MCF 10A (cell line): ENCODE results near the gene NENF. TPM values are rescaled to one million over a fixed set of nuclear protein-coding genes. Genes with fewer than 3 reads are reported as not detected.

Experiments used
- BruUV-seq: library from RNA; stranded (reverse); fragments of 400-500 nt; replicated peaks from 2 replicates; lab custom pipeline; 2021; lab: Mats Ljungman, UMichigan
- CTCF ChIA-PET: fragments of 300-600 bp; sonication (Branson Sonifier 250); formaldehyde crosslinking; extraction: SDS; loops from one replicate; lab custom pipeline; 2021; ENCODE audit warnings: antibody characterized with exemption, inconsistent platforms; lab: Yijun Ruan, JAX
- POLR2A ChIA-PET: fragments of 300-600, 350-650 bp; sonication (Branson Sonifier 250); formaldehyde crosslinking; extraction: SDS; loops from one replicate; lab custom pipeline; 2020; ENCODE audit warnings: antibody characterized with exemption, inconsistent platforms; lab: Yijun Ruan, JAX
- DNase-seq: peaks from one replicate; pipeline ENCODE4 v3.0.0-alpha.2; 2018; ENCODE audit not compliant: unreplicated experiment
- H3K27ac Mint-ChIP-seq: one replicate; pipeline ENCODE4 v1.8.0; 2022; ENCODE audit warnings: mild to moderate bottlenecking, low read depth, mixed read lengths; ENCODE audit not compliant: unreplicated experiment
- H3K27me3 Mint-ChIP-seq: one replicate; pipeline ENCODE4 v1.8.0; 2022; ENCODE audit warnings: mixed read lengths; ENCODE audit not compliant: insufficient read depth, unreplicated experiment
- H3K36me3 Mint-ChIP-seq: one replicate; pipeline ENCODE4 v1.8.0; 2022; ENCODE audit warnings: mild to moderate bottlenecking, moderate library complexity, mixed read lengths; ENCODE audit not compliant: insufficient read depth, unreplicated experiment
- H3K4me1 Mint-ChIP-seq: one replicate; pipeline ENCODE4 v1.8.0; 2022; ENCODE audit warnings: mixed read lengths; ENCODE audit not compliant: insufficient read depth, unreplicated experiment
- H3K4me3 Mint-ChIP-seq: one replicate; pipeline ENCODE4 v1.8.0; 2022; ENCODE audit warnings: mild to moderate bottlenecking, moderate library complexity, mixed read lengths; ENCODE audit not compliant: unreplicated experiment
- H3K9me3 Mint-ChIP-seq: one replicate; pipeline ENCODE4 v1.8.0; 2022; ENCODE audit warnings: mixed read lengths; ENCODE audit not compliant: unreplicated experiment
- CTCF ChIP-seq: fragments of 200-600 bp; IDR thresholded peaks from one replicate; pipeline ENCODE4 v1.8.0; 2022; ENCODE audit warnings: antibody characterized with exemption, mild to moderate bottlenecking; ENCODE audit not compliant: unreplicated experiment
- intact Hi-C: fragments of 100-400 bp; cut with micrococcal nuclease; formaldehyde crosslinking; loops from 2 replicates; pipeline ENCODE4 v1.14.1; 2022
- total RNA-seq: library from RNA; stranded (reverse); gene quantifications from 2 replicates; pipeline ENCODE4 v1.2.3, GENCODE V29; 2022

NENF gene
- total RNA-seq, 1 experiment from 2014 or later, result 110 TPM

- Mint-ChIP-seq H3K27ac (peak overlapping the region; percentile 49), H3K4me3 (no peak overlapping the region), H3K9me3 (peaks cover 14% of the 10 kb centered on the region), H3K27me3 (no peaks in the 10 kb centered on the region), H3K36me3 (peaks cover 18% of the 10 kb centered on the region), H3K4me1 (peaks cover 19% of the 10 kb centered on the region)
- no peak for TF ChIP-seq CTCF
- peak; percentile 68 for DNase-seq
- ChIA-PET CTCF (interaction anchor here (0.9 to 2.2 kb wide), 3 partner anchors 26 to 338 kb away, joined by 3 to 4 read pairs (median 4); no protein-coding TSS in a partner anchor), POLR2A (interaction anchor here (0.7 to 1.1 kb wide), 2 partner anchors 33 to 266 kb away, joined by 3 read pairs; no protein-coding TSS in a partner anchor)
- no TSS peak for BruUV-seq
- intact Hi-C loops, result no loop called here
These were observed 30.7 kb upstream of the NENF start for GRCh38 chr1:212401838-212402582.

DNA sequence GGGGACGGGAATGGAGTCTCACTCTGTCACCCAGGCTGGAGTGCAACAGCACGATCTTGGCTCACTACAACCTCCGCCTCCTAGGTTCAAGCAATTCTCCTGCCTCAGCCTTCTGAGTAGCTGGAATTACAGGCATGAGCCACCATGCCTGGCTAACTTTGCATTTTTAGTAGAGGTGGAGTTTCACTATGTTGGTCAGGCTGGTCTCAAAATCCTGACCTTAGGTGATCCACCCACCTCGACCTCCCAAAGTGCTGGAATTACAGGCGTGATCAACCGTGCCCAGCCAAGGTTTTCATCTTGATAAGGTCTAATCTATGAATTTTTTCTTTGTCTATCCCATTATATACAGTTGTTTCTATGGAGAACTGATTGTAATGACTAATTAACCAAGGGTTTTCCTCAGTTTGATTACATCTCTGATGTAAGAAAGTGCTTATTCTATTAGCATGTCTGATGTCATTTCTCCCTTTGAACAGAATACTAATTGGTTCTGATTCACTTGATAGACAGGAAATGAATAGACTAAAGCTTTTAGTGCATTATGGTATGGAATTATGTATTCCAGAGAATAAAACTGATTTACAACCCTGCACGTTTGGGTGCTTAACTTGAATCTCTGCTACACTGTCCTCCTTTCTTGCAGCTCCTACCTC is 29.9 kb upstream of the NENF start:
- Mint-ChIP-seq H3K4me3 (no peak overlapping the region), H3K9me3 (peaks cover 8% of the 10 kb centered on the region), H3K27me3 (no peaks in the 10 kb centered on the region), H3K36me3 (peaks cover 19% of the 10 kb centered on the region), H3K27ac (peak overlapping the region; percentile 49), H3K4me1 (peaks cover 19% of the 10 kb centered on the region)
- TF ChIP-seq CTCF, result no peak
- intact Hi-C loops, result no loop called here
- peak; percentile 12 for DNase-seq
- ChIA-PET CTCF (interaction anchor here (0.6 to 2.2 kb wide), 7 partner anchors 19 to 722 kb away, joined by 3 to 4 read pairs (median 3); no protein-coding TSS in a partner anchor), POLR2A (interaction anchor here (0.6 to 1.3 kb wide), 4 partner anchors 10 to 265 kb away, joined by 3 to 4 read pairs (median 3); partner anchors contain the start of gene PACC1)
- BruUV-seq, result no TSS peak

DNA sequence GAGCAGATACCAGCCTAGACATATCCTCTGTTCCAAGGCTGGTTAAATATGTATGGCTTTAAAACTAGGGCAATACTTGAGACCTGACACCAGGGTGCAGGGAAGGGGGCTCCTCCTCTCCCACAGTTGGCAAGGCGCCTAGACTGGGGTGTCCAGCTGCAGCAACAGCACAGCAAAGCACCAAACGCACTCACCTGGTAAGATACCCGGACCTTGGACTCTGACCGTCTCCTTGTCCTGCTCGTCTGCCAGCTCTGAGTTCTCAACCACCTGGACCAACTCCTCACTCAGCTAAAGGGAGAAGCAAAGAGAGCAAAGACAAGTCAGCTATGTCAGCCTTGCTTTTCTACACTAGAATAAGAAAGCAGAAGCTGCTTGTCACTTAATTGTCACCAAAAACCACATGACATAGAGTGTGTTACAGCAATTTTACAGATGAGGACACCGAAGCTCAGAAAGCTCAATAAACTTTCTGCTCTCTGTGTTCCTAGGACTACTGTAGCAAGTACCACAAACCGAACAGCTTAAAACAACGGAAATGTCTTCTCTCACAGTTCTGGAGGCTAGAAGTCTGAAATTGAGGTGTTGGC is 22.4 kb upstream of the NENF start:
- BruUV-seq, result no TSS peak
- no peaks in the 10 kb centered on the region for H3K9me3 Mint-ChIP-seq
- DNase-seq, result no peak
- H3K27ac Mint-ChIP-seq, result no peak overlapping the region
- CTCF ChIA-PET, result interaction anchor here (0.6 to 7.8 kb wide), 5 partner anchors 10 to 401 kb away, joined by 3 to 46 read pairs (median 3); no protein-coding TSS in a partner anchor
- TF ChIP-seq CTCF, result no peak
- intact Hi-C loops, result no loop called here
- H3K36me3 Mint-ChIP-seq, result peaks cover 23% of the 10 kb centered on the region
- POLR2A ChIA-PET, result interaction anchor here (0.6 to 1.5 kb wide), 2 partner anchors 13 to 46 kb away, joined by 3 to 4 read pairs; no protein-coding TSS in a partner anchor
- no peaks in the 10 kb centered on the region for H3K27me3 Mint-ChIP-seq
- no peak overlapping the region for H3K4me3 Mint-ChIP-seq
- peaks cover 17% of the 10 kb centered on the region for H3K4me1 Mint-ChIP-seq
